Amniotic epithelial cell (primary cell): ENCODE results near the gene FMNL3.
"Not testable (repeated sequence)": the region's sequence is repeated elsewhere in the genome, so short reads cannot be mapped to it uniquely, and the experiment has no call there.

Experiments used
- DNase-seq: peaks from one replicate; pipeline ENCODE4 v3.0.0-alpha.2; 2010; ENCODE audit warnings: low read depth

FMNL3 gene

GRCh38 chr12:49627752-49628360 lies 79.3 kb downstream of the FMNL3 start:
- peak; percentile 76 for DNase-seq

- DNase-seq = no peak
Measured at GRCh38 chr12:49626836-49627235, 80.4 kb downstream of the FMNL3 start.

DNA sequence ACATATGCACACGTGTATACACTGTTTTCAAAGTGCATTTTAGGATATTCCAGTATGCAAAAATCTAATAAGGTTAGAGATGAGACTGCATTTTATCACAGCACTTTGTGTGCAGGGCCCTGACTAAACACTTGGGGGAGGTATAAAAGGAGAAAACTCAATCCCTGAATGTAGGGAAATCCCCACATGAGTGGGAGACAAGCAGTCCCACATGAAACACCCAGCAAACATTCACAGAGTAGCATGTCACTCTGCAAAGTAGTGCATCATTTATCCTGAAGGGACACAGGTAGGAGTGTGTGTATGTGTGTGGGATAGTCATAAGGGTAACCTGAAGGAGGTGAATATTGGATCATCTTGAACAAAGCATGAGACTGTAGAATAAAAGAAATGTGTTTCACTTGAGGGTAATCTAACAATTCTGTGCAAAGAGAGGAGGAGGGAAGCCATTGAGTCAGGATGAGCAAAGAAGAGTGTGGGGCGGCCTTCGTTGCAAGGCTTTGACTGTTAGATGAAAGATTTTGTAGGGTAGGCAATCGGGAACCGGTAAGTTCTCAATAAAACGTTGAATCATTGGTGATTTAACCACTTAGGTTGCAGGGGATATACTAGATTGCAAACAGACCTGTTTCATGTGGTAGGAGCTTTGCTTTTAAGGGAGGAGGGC lies 80.9 kb downstream of the FMNL3 start:
- peak; percentile 50 for DNase-seq

GRCh38 chr12:49624921-49625577 lies 82.2 kb downstream of the FMNL3 start:
- DNase-seq = peak; percentile 84

- peak; percentile 72 for DNase-seq
Measured at GRCh38 chr12:49623142-49623904, 83.9 kb downstream of the FMNL3 start, which contains the start of gene PRPF40B. Gene PRPF40B, plus strand, starts transcription at chr12:49623561. Its CDS starts 30 bp downstream, at chr12:49623591.

- DNase-seq = no peak
Measured at GRCh38 chr12:49622501-49623141, 84.6 kb downstream of the FMNL3 start.

- DNase-seq = no peak
Measured at GRCh38 chr12:49621651-49622500, 85.3 kb downstream of the FMNL3 start.

- DNase-seq = no peak
Measured at GRCh38 chr12:49619286-49619685, 87.9 kb downstream of the FMNL3 start.

GRCh38 chr12:49618576-49618975 lies 88.6 kb downstream of the FMNL3 start:
- no peak for DNase-seq

DNA sequence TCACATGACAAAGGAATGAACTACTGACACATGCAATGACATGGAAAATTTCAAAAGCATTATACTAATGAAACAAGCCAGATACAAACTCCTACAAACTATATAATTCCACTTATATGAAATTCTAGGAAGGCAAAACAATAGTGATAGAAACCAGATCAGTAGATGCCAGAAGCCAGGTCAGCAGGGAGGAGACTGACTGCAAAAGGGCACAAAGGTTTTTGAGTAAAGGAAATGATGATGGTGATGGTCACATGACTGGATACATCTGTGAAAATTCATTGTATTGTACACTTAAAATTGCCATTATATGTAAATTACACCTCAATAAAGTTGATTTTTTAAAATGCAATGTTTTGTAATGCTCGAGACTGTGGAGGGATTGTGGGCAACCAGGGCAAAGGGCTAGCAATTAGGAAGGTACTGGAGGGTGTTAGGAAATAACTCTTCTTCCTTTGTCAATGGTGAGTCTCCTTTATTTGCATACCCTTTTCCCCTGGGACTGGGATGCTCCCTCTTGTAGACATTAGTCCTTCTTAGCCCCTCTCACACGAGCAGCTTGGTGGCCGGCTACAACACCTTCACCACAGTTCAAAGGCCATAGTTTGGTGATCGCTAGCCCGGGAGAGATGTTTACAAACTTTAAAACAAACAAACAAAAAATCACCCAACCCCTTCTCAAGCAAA lies 90.5 kb downstream of the FMNL3 start:
- DNase-seq = no peak

GRCh38 chr12:49615725-49616124 lies 91.5 kb downstream of the FMNL3 start:
- peak; percentile 76 for DNase-seq

DNA sequence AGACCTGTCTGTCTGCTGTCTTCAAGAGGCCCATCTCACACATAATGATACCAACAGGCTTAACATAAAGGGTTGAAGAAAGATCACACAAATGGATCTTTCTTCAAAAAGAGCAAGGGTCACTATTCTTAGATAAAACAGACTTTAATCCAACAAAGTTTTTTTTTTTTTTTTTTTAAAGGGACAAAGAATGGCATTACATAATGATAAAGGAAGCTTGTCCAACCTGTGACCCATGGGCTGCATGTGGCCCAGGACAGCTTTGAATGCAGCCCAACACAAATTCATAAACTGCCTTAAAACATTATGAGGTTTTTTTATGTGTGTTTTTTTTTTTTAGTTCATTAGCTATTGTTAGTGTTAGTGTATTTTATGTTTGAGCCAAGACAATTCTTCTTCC lies 95.0 kb downstream of the FMNL3 start:
- no peak for DNase-seq

DNA sequence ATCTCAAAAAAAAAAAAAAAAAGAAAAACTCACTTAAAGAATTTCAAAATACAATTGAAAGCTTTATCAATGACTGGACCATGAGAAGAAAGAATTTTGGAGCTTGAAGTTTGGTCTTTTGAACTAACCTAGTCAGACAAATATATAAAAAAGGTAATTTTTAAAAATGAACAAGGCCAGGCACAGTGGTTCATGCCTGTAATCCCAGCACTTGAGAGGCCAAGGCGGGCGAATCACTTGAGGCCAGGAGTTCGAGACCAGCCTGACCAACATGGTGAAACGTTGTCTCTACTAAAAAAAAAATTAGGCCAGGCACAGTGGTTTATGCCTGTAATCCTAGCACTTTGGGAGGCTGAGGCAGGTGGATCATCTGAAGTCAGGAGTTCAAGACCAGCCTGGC lies 96.4 kb downstream of the FMNL3 start:
- not testable (repeated sequence) for DNase-seq

GRCh38 chr12:49609875-49610154 lies 97.4 kb downstream of the FMNL3 start:
- DNase-seq = peak; percentile 24

DNA sequence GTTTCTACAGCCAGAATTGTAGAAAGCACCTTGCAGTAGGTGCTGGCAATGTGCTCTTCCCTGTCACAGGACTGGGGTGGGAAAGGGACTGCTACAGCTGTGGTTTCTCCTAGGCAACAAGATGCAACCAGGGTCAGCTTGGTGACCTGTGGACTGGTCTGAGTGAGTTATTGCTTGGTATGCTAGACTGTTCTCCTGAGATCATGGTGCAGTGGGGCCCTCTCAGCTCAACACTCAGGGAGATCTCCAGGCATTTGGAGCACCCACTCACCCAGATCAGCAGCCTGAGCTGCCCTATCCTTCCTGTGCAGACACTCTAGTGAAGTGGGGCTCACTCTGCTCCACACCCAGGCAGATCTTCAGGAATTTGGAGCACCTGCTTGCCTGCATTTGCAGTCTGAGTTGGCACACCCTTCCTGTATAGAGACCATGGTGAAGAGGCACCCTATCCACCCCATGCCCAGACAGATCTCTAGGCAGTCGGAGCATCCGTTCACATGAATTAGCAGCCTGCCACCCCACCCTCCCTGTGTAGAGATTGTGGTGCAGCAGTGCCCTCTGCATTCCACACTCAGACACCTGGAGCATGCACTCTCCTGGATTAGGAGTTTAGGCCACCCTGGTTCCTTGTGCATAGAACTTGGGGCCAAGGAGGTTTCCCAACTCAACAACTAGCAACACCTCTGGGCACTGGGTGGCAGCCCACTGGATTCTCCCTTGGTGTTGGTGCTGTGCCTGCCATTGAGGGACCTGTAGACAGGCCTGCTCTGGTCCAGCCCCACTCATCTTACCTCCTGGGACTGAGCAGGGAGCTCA lies 97.9 kb downstream of the FMNL3 start:
- no peak for DNase-seq

DNA sequence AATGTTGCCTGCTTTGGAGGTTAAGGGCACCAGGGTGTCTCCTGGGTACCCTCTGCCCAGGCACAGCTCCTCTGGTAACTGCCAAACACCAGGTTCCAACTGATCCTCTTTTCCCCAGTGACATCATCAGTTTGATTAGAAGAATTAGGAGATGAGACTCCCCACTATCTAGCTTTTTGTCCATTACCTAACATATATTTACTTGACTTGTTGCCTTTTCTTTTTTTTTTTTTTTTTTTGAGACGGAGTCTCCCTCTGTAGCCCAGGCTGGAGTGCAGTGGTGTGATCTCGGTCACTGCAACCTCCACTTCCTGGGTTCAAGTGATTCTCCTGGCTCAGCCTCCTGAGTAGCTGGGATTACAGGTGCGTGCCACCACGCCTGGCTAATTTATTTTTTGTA lies 101.7 kb downstream of the FMNL3 start, which contains the start of gene FAM186B:
Gene FAM186B, minus strand, starts transcription at position 101 of the 400 bp plus-strand sequence. CDS start 162 bp downstream, outside the sequence.
- not testable (repeated sequence) for DNase-seq

DNA sequence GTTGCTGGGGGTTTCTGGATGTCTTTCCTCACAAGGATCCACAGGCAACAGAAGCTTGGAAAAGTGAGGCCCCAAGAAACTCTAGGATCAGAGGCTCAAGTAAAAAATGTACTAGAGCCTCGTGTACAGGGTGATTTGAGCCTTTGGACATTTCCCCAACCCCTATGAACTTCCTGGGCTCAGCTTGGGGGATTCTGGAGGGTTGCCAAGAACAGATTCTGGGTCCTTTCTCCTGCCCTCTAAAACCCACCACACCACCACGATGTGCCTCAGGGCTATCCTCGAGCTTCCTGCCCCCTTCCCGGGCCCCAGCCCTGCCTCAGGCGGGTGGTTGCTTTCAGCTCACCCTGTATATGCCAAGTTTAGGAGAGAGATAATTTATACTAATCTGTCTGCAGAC lies 102.3 kb downstream of the FMNL3 start:
- DNase-seq = no peak

DNA sequence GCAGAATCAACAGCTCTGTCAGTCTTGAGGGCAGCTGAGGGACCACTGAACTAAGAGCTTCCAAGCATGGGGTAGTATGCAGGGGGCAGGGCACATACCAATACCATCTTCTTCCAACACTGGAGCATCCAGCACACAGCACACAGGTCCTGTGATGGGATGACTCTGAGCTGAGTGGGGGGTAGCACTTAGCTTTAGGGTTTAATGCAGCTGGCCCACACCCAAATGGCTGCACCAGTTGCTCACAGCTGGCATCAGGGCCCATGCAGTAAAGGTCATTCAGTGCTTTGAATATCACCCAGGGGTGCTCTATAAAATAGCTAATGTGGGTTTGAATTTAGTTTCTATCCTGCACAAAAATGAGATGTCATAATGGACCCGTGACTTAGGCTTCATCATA lies 103.5 kb downstream of the FMNL3 start:
- DNase-seq = no peak

DNA sequence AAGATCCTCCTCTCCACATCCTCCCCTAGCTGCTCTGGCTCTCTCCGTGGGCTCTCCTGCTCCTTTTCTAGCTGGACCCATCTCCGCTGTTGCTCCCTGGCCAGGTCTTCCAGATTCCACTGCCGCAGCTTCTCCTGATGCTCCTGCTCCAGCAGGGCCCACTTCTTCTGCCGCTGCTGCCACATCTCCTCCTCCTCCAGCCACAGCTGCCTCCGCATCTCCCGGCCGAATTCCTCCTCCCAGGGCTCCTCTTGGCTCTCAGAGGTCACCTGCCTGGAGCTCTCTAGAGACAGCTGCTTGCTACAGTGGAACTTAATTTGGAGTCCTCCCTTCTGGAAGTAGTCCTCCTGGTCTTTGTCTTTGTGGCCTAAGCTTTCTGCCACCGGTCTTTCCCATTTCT lies 107.2 kb downstream of the FMNL3 start:
- no peak for DNase-seq

DNA sequence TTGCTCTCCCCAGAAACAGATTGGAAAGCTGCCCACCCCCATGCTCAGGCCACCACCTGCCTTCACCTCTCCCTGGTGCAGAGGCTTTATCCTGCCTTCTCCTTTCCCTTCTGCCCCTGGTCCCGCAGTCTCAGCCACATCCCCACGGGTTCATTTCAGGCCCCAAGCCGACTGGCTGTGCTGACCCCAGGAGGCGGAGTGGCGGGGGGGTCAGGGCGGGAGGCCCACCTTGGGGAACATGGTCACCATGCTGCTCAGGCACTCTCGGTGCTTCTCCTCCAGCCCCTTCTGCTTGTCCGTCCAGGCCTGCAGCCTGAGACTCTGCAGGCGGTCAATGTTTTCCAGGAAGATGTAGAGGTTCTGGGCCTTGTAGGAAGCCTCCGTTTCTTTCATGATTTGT lies 108.7 kb downstream of the FMNL3 start:
- no peak for DNase-seq
